ENCODE results near the gene FAM135A.
"Not testable (repeated sequence)": the region's sequence is repeated elsewhere in the genome, so short reads cannot be mapped to it uniquely, and the experiment has no call there.

FAM135A gene

DNA sequence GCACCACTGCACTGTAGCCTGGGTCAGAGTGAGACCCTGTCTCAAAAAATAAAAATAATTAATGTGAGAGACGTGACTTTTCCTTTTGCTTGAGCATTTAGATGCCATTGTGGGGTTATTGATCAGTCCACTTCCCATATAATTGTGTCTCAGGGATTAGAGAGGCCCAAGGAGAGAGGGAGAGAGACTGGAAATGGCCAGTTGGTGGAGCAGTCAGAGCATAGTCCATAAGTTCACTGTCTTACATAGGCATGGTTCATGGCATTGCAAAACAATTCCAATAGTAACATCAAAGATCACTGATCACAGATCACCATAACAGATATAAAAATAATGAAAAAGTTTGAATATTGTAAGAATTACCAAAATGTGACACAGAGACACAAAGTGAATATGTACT is 138.3 kb downstream of the FAM135A start:
- no peaks in the 10 kb centered on the region for H3K9me3 ChIP-seq (ENCODE audit: control insufficient read depth in 5 of 5, low read length in 5 of 5)
- no peak overlapping the region for H3K4me3 ChIP-seq (ENCODE audit: low read depth in 1 of 5, low read length in 5 of 5)
- no peak overlapping the region for H3K9ac ChIP-seq (ENCODE audit: low read length in 5 of 5)
- H3K4me1 ChIP-seq (ENCODE audit: control insufficient read depth in 5 of 5, insufficient read depth in 5 of 5, low read length in 5 of 5), result peaks cover 0 to 9% (median 0%) of the 10 kb centered on the region in 5 donors
- H3K27me3 ChIP-seq (ENCODE audit: control insufficient read depth in 5 of 5, insufficient read depth in 4 of 5, low read length in 5 of 5), result no peaks in the 10 kb centered on the region
- no peak overlapping the region for H3K27ac ChIP-seq (ENCODE audit: low read depth, low read length)
- no peaks in the 10 kb centered on the region for H3K36me3 ChIP-seq (ENCODE audit: control insufficient read depth in 5 of 5, insufficient read depth in 5 of 5, low read length in 5 of 5)

- H3K4me3 ChIP-seq (ENCODE audit: low read depth in 1 of 5, low read length in 5 of 5); H3K27ac ChIP-seq (ENCODE audit: low read depth, low read length); H3K9me3 ChIP-seq (ENCODE audit: control insufficient read depth in 5 of 5, low read length in 5 of 5); H3K36me3 ChIP-seq (ENCODE audit: control insufficient read depth in 5 of 5, insufficient read depth in 5 of 5, low read length in 5 of 5); H3K4me1 ChIP-seq (ENCODE audit: control insufficient read depth in 5 of 5, insufficient read depth in 5 of 5, low read length in 5 of 5); H3K27me3 ChIP-seq (ENCODE audit: control insufficient read depth in 5 of 5, insufficient read depth in 4 of 5, low read length in 5 of 5): not testable (repeated sequence)
- peak overlapping the region in 1 of 5 donors; percentile 46 for H3K9ac ChIP-seq (ENCODE audit: low read length in 5 of 5)
These were observed 139.1 kb downstream of the FAM135A start for GRCh38 chr6:70552286-70552940.

DNA sequence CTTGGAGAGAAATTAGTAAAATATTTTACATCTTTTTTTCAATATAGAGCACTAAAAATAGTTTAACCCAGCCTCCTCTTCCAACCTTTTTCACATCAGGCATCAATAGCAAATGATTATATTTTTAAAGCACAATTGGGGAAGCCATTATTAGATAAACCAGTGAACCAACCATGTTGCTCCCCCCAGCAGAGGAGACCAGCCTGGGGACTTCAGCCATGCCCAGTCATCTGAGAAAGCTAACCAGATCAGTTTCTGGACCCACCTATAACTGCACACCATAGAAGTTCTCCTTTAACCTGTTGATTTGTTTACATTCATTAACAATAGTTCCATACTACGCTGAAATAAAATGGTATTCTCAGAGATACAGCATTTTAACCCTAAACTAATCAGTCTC is 139.7 kb downstream of the FAM135A start:
- Histone ChIP-seq H3K4me3 (ENCODE audit: low read depth in 1 of 5, low read length in 5 of 5) (no peak overlapping the region), H3K27ac (ENCODE audit: low read depth, low read length) (no peak overlapping the region)

GRCh38 chr6:70557998-70558397 is 144.7 kb downstream of the FAM135A start:
- no peak overlapping the region for H3K9ac ChIP-seq (ENCODE audit: low read length in 5 of 5)
- no peaks in the 10 kb centered on the region for H3K27me3 ChIP-seq (ENCODE audit: control insufficient read depth in 5 of 5, insufficient read depth in 4 of 5, low read length in 5 of 5)
- H3K4me1 ChIP-seq (ENCODE audit: control insufficient read depth in 5 of 5, insufficient read depth in 5 of 5, low read length in 5 of 5), result peaks cover 0 to 8% (median 4%) of the 10 kb centered on the region in 5 donors

More for the DNA sequence above, 139.7 kb downstream of the FAM135A start:
- H3K9me3 ChIP-seq (ENCODE audit: control insufficient read depth in 5 of 5, low read length in 5 of 5), result no peaks in the 10 kb centered on the region
- H3K27me3 ChIP-seq (ENCODE audit: control insufficient read depth in 5 of 5, insufficient read depth in 4 of 5, low read length in 5 of 5), result no peaks in the 10 kb centered on the region
- H3K36me3 ChIP-seq (ENCODE audit: control insufficient read depth in 5 of 5, insufficient read depth in 5 of 5, low read length in 5 of 5), result peaks cover 0 to 3% (median 0%) of the 10 kb centered on the region in 5 donors
- peaks cover 0 to 9% (median 0%) of the 10 kb centered on the region in 5 donors for H3K4me1 ChIP-seq (ENCODE audit: control insufficient read depth in 5 of 5, insufficient read depth in 5 of 5, low read length in 5 of 5)
- H3K9ac ChIP-seq (ENCODE audit: low read length in 5 of 5), result peak overlapping the region in 1 of 5 donors; percentile 46

DNA sequence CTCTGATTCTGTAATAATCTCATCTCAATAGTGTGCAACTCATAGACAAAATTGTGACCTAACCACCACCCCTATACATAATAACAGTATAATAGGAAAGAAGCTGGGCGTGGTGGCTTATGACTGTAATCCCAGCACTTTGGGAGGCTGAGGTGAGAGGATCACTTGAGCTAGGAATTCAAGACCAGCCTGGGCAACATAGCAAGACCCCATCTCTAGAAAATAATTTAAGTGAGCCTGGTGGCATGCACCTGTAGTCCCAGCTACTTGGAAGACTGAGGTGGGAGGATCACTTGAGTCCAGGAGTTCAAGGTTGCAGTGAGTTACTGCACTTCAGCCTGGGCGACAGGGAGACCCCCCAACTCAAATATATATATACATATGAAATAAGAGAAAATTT is 149.1 kb downstream of the FAM135A start:
- H3K9me3 ChIP-seq (ENCODE audit: control insufficient read depth in 5 of 5, low read length in 5 of 5); H3K4me3 ChIP-seq (ENCODE audit: low read depth in 1 of 5, low read length in 5 of 5); H3K36me3 ChIP-seq (ENCODE audit: control insufficient read depth in 5 of 5, insufficient read depth in 5 of 5, low read length in 5 of 5); H3K9ac ChIP-seq (ENCODE audit: low read length in 5 of 5); H3K27me3 ChIP-seq (ENCODE audit: control insufficient read depth in 5 of 5, insufficient read depth in 4 of 5, low read length in 5 of 5): not testable (repeated sequence)
- peak overlapping the region; percentile 31 for H3K27ac ChIP-seq (ENCODE audit: low read depth, low read length)
- peaks cover 0 to 41% (median 31%) of the 10 kb centered on the region in 5 donors for H3K4me1 ChIP-seq (ENCODE audit: control insufficient read depth in 5 of 5, insufficient read depth in 5 of 5, low read length in 5 of 5)

More at GRCh38 chr6:70557998-70558397, 144.7 kb downstream of the FAM135A start:
- Histone ChIP-seq H3K27ac (ENCODE audit: low read depth, low read length) (peak overlapping the region; percentile 10), H3K4me3 (ENCODE audit: low read depth in 1 of 5, low read length in 5 of 5) (no peak overlapping the region), H3K36me3 (ENCODE audit: control insufficient read depth in 5 of 5, insufficient read depth in 5 of 5, low read length in 5 of 5) (peaks cover 0 to 3% (median 0%) of the 10 kb centered on the region in 5 donors), H3K9me3 (ENCODE audit: control insufficient read depth in 5 of 5, low read length in 5 of 5) (no peaks in the 10 kb centered on the region)

DNA sequence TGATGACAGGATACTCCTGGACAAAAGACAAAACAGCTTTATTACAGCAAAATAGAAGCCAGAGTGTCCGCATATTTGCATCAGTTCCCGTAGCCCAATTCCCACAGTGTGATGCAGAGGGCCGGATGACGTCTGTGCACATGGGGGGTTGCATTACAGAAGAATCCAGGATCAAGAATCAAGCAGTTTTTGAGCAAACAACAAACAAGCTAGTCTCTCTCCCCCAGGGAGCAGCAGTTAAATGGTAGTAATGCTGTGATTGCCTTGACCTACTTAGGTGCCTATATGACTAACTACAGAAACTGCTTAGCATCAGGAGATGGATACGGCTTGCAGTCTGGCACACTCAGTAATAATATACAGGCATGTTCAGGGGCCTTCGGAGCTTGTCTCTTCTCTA is 150.2 kb downstream of the FAM135A start:
- Histone ChIP-seq H3K9ac (ENCODE audit: low read length in 5 of 5) (peak overlapping the region in 1 of 5 donors; percentile 32), H3K27me3 (ENCODE audit: control insufficient read depth in 5 of 5, insufficient read depth in 4 of 5, low read length in 5 of 5) (no peaks in the 10 kb centered on the region), H3K4me1 (ENCODE audit: control insufficient read depth in 5 of 5, insufficient read depth in 5 of 5, low read length in 5 of 5) (peaks cover 0 to 50% (median 31%) of the 10 kb centered on the region in 5 donors), H3K9me3 (ENCODE audit: control insufficient read depth in 5 of 5, low read length in 5 of 5) (no peaks in the 10 kb centered on the region), H3K27ac (ENCODE audit: low read depth, low read length) (peak overlapping the region; percentile 97), H3K4me3 (ENCODE audit: low read depth in 1 of 5, low read length in 5 of 5) (peak overlapping the region in 1 of 5 donors; percentile 28), H3K36me3 (ENCODE audit: control insufficient read depth in 5 of 5, insufficient read depth in 5 of 5, low read length in 5 of 5) (peaks cover 0 to 4% (median 0%) of the 10 kb centered on the region in 5 donors)

- peak within 1 kb of the TSS; percentile 52 to 97 (median 95) for H3K9ac ChIP-seq (ENCODE audit: low read length in 5 of 5)
- peaks cover 0 to 6% (median 0%) of the 10 kb centered on the region in 5 donors for H3K36me3 ChIP-seq (ENCODE audit: control insufficient read depth in 5 of 5, insufficient read depth in 5 of 5, low read length in 5 of 5)
- peak within 1 kb of the TSS; percentile 97 for H3K27ac ChIP-seq (ENCODE audit: low read depth, low read length)
- peaks cover 0 to 47% (median 31%) of the 10 kb centered on the region in 5 donors for H3K4me1 ChIP-seq (ENCODE audit: control insufficient read depth in 5 of 5, insufficient read depth in 5 of 5, low read length in 5 of 5)
- H3K4me3 ChIP-seq (ENCODE audit: low read depth in 1 of 5, low read length in 5 of 5), result peak within 1 kb of the TSS; percentile 75 to 96 (median 88)
- no peaks in the 10 kb centered on the region for H3K9me3 ChIP-seq (ENCODE audit: control insufficient read depth in 5 of 5, low read length in 5 of 5)
- H3K27me3 ChIP-seq (ENCODE audit: control insufficient read depth in 5 of 5, insufficient read depth in 4 of 5, low read length in 5 of 5), result no peaks in the 10 kb centered on the region
These were observed 153.6 kb downstream of the FAM135A start, which contains the start of gene SDHAF4 for GRCh38 chr6:70566751-70567382. SDHAF4 (plus strand) TSS chr6:70566930; CDS start chr6:70566941, 11 bp downstream.

DNA sequence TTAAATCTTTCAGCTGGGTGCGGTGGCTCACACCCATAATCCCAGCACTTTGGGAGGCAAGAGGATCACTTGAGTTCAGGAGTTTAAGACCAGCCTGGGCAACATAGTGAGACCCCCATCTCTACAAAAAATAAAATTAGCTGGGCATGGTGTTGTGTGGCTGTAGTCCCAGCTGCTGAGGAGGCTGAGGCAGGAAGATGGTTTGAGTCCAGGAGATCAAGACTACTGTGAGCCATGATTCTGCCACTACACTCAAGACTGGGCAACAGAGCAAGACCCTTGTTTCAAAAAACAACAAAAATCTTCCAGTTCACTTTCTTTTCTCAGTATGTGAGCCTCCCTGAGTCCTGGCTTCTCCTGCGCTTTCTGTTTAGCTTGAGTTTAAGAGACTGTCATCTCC is 161.3 kb downstream of the FAM135A start:
- Histone ChIP-seq H3K36me3 (ENCODE audit: control insufficient read depth in 5 of 5, insufficient read depth in 5 of 5, low read length in 5 of 5) (peaks cover 0 to 5% (median 2%) of the 10 kb centered on the region in 5 donors), H3K9ac (ENCODE audit: low read length in 5 of 5) (no peak overlapping the region), H3K9me3 (ENCODE audit: control insufficient read depth in 5 of 5, low read length in 5 of 5) (no peaks in the 10 kb centered on the region), H3K27me3 (ENCODE audit: control insufficient read depth in 5 of 5, insufficient read depth in 4 of 5, low read length in 5 of 5) (no peaks in the 10 kb centered on the region), H3K4me3 (ENCODE audit: low read depth in 1 of 5, low read length in 5 of 5) (no peak overlapping the region), H3K27ac (ENCODE audit: low read depth, low read length) (no peak overlapping the region), H3K4me1 (ENCODE audit: control insufficient read depth in 5 of 5, insufficient read depth in 5 of 5, low read length in 5 of 5) (no peaks in the 10 kb centered on the region)

- Histone ChIP-seq H3K27me3 (ENCODE audit: control insufficient read depth in 5 of 5, insufficient read depth in 4 of 5, low read length in 5 of 5) (no peaks in the 10 kb centered on the region), H3K9ac (ENCODE audit: low read length in 5 of 5) (no peak overlapping the region), H3K9me3 (ENCODE audit: control insufficient read depth in 5 of 5, low read length in 5 of 5) (no peaks in the 10 kb centered on the region), H3K4me3 (ENCODE audit: low read depth in 1 of 5, low read length in 5 of 5) (no peak overlapping the region), H3K4me1 (ENCODE audit: control insufficient read depth in 5 of 5, insufficient read depth in 5 of 5, low read length in 5 of 5) (no peaks in the 10 kb centered on the region), H3K27ac (ENCODE audit: low read depth, low read length) (no peak overlapping the region), H3K36me3 (ENCODE audit: control insufficient read depth in 5 of 5, insufficient read depth in 5 of 5, low read length in 5 of 5) (peaks cover 8 to 15% (median 12%) of the 10 kb centered on the region in 5 donors)
These were observed 162.7 kb downstream of the FAM135A start for GRCh38 chr6:70575899-70576495.

GRCh38 chr6:70586114-70586513 is 172.8 kb downstream of the FAM135A start:
- Histone ChIP-seq H3K4me1 (ENCODE audit: control insufficient read depth in 5 of 5, insufficient read depth in 5 of 5, low read length in 5 of 5) (no peaks in the 10 kb centered on the region), H3K4me3 (ENCODE audit: low read depth in 1 of 5, low read length in 5 of 5) (no peak overlapping the region), H3K9ac (ENCODE audit: low read length in 5 of 5) (no peak overlapping the region), H3K27me3 (ENCODE audit: control insufficient read depth in 5 of 5, insufficient read depth in 4 of 5, low read length in 5 of 5) (no peaks in the 10 kb centered on the region), H3K27ac (ENCODE audit: low read depth, low read length) (no peak overlapping the region), H3K9me3 (ENCODE audit: control insufficient read depth in 5 of 5, low read length in 5 of 5) (no peaks in the 10 kb centered on the region), H3K36me3 (ENCODE audit: control insufficient read depth in 5 of 5, insufficient read depth in 5 of 5, low read length in 5 of 5) (peaks cover 33 to 63% (median 49%) of the 10 kb centered on the region in 5 donors)
